Common myeloid progenitor, CD34-positive (primary cell): ENCODE data around the gene TBCD.

Source experiments
- CTCF ChIA-PET: fragments of 350-600 bp; sonication (Branson Sonifier 250); formaldehyde crosslinking; loops from one replicate; lab custom pipeline; 2021; ENCODE audit warnings: antibody characterized with exemption; lab: Charles Lee
- POLR2A ChIA-PET: fragments of 350-600 bp; sonication (Branson Sonifier 250); formaldehyde crosslinking; loops from one replicate; lab custom pipeline; 2021; ENCODE audit warnings: antibody characterized with exemption; lab: Charles Lee
- DNase-seq, 3 donors: peaks; one replicate each; pipeline versions ENCODE4 v3.0.0 to v3.0.0-alpha.2; 2013
- H3K27ac ChIP-seq, 2 experiments: 1 replicate in 1 of 2; 2 replicates in 1 of 2; pipeline ENCODE4 v1.7.0; 2013; ENCODE audit warnings: inconsistent platforms in 2 of 2, low read length in 2 of 2, mild to moderate bottlenecking in 2 of 2, low read depth in 1 of 2, moderate library complexity in 1 of 2; ENCODE audit not compliant: severe bottlenecking in 2 of 2, insufficient read depth in 1 of 2, poor library complexity in 1 of 2
- H3K27me3 ChIP-seq, 5 experiments: replicated peaks in 2 of 5; 1 replicate in 3 of 5; 2 replicates in 2 of 5; pipeline versions ENCODE4 v1.6.1 to v1.7.0; 2013; ENCODE audit warnings: low read length in 4 of 5, mild to moderate bottlenecking in 2 of 5, moderate library complexity in 2 of 5, inconsistent platforms in 1 of 5; ENCODE audit not compliant: insufficient read depth in 5 of 5, control insufficient read depth in 4 of 5
- H3K36me3 ChIP-seq, 4 experiments: 1 replicate in 2 of 4; 2 replicates in 2 of 4; pipeline versions ENCODE4 v1.6.1 to v1.7.0; 2013; ENCODE audit warnings: low read length in 3 of 4, control low read depth in 1 of 4, mild to moderate bottlenecking in 1 of 4; ENCODE audit not compliant: control insufficient read depth in 4 of 4, insufficient read depth in 4 of 4
- H3K4me1 ChIP-seq, 4 experiments: 1 replicate in 3 of 4; 2 replicates in 1 of 4; pipeline versions ENCODE4 v1.6.1 to v1.7.1; 2013; ENCODE audit warnings: low read length in 3 of 4, mild to moderate bottlenecking in 3 of 4, control low read depth in 1 of 4, inconsistent platforms in 1 of 4, moderate library complexity in 1 of 4; ENCODE audit not compliant: control insufficient read depth in 4 of 4, insufficient read depth in 4 of 4; ENCODE audit errors: control extremely low read depth in 1 of 4
- H3K4me3 ChIP-seq, 7 experiments: 1 replicate in 4 of 7; 2 replicates in 3 of 7; pipeline versions ENCODE4 v1.5.1 to v1.7.0; 2013; ENCODE audit warnings: mild to moderate bottlenecking in 7 of 7, low read length in 6 of 7, moderate library complexity in 6 of 7, inconsistent platforms in 2 of 7, low read depth in 2 of 7, control low read depth in 1 of 7; ENCODE audit not compliant: insufficient read depth in 4 of 7, control insufficient read depth in 1 of 7; ENCODE audit errors: extremely low read depth in 1 of 7
- H3K9me3 ChIP-seq, 5 experiments: 1 replicate in 4 of 5; 2 replicates in 1 of 5; pipeline versions ENCODE4 v1.6.1 to v1.7.1; 2013; ENCODE audit warnings: low read length in 4 of 5, mild to moderate bottlenecking in 2 of 5, inconsistent platforms in 1 of 5, low read depth in 1 of 5, moderate library complexity in 1 of 5; ENCODE audit not compliant: control insufficient read depth in 4 of 5, insufficient read depth in 2 of 5; ENCODE audit errors: control extremely low read depth in 1 of 5
- WGBS: methylation state at CpG from one replicate; pipeline ENCODE4 v1.1.5; 2013; ENCODE audit not compliant: insufficient coverage; 5-methylcytosine and 5-hydroxymethylcytosine counted together

Gene TBCD

DNA sequence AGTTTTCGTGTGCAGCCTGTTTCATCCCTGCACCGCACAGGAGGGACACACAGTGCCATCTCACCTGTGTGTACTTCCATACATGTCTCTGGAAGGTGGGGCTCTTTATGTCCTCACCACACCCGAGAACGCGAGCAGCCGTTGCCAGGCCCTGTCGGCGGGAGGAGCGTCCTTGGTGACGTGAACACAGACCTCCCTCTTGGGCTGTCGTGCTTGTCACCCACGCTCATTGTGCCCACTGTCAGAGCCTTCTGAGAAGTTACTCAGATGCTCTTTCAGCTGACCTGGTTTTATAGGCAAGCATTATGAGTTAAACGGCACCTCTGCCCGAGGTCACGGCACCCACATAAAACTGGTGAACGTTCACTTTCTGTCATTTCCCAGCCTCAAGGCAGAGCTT, 47.7 kb downstream of the TBCD start:
- H3K27ac ChIP-seq, result no peak overlapping the region

DNA sequence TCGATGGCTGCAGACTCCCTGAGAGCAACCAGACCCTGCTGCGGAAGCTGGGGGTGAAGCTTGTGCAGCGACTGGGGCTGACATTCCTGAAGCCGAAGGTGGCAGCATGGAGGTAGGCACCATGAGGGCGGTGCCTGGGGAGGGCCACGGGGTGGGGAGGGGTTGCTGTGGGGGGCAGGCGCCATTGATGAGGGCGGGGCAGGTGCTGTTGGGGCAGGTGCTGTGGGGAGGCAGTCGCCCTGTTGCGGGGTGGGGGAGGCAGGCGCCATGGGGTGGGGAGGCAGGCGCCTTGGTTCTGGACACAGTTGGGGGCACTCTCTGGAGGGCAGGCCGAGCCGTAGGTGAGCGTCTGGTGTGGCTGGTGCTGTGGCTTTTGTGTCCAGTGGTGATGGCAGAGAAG, 49.0 kb downstream of the TBCD start:
- H3K36me3 ChIP-seq, result peaks cover 2 to 30% (median 12%) of the 10 kb centered on the region in 4 experiments

More for the DNA sequence above, 47.7 kb downstream of the TBCD start:
- no peak overlapping the region for H3K4me3 ChIP-seq
- no peaks in the 10 kb centered on the region for H3K4me1 ChIP-seq
- ChIA-PET CTCF (interaction anchor here (1.7 kb wide), 1 partner anchor 18 kb away, joined by 4 read pairs; no protein-coding TSS in a partner anchor), POLR2A (no interaction called here)
- H3K36me3 ChIP-seq, result peaks cover 2 to 28% (median 13%) of the 10 kb centered on the region in 4 experiments
- 98% methylated on average over 16 of the region's 16 CpGs for WGBS
- no peak for DNase-seq
- H3K9me3 ChIP-seq, result no peaks in the 10 kb centered on the region
- no peaks in the 10 kb centered on the region for H3K27me3 ChIP-seq

DNA sequence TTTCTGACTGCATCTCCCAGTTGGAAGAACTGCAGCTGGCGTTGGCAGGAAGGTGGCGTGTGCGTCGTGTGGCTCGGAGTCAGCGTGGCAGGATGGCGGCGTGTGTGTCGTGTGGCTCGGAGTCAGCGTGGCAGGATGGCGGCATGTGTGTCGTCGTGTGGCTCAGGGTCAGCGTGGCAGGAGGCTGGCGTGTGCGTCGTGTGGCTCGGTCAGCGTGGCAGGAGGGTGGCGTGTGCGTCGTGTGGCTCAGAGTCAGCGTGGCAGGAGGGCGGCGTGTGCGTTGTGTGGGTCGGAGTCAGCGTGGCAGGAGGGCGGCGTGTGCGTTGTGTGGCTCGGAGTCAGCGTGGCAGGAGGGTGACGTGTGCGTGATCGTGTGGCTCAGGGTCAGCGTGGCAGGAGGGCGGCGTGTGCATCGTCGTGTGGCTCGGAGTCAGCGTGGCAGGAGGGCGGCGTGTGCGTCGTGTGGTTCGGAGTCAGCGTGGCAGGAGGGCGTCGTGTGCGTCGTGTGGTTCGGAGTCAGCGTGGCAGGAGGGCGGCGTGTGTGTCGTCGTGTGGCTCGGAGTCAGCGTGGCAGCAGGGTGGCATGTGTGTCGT, 49.6 kb downstream of the TBCD start:
- Histone ChIP-seq H3K4me3 (no peak overlapping the region), H3K9me3 (no peaks in the 10 kb centered on the region), H3K27me3 (no peaks in the 10 kb centered on the region), H3K4me1 (no peaks in the 10 kb centered on the region), H3K36me3 (peaks cover 2 to 33% (median 15%) of the 10 kb centered on the region in 4 experiments), H3K27ac (no peak overlapping the region)
- no peak for DNase-seq
- CTCF ChIA-PET, result interaction anchor here (1.1 kb wide), 1 partner anchor 7 kb away, joined by 4 read pairs; no protein-coding TSS in a partner anchor
- POLR2A ChIA-PET, result no interaction called here
- 96% methylated on average over 63 of the region's 63 CpGs for WGBS

More for the DNA sequence above, 49.0 kb downstream of the TBCD start:
- Histone ChIP-seq H3K4me3 (no peak overlapping the region), H3K27me3 (no peaks in the 10 kb centered on the region), H3K4me1 (no peaks in the 10 kb centered on the region), H3K9me3 (no peaks in the 10 kb centered on the region), H3K27ac (no peak overlapping the region)
- no peak for DNase-seq
- ChIA-PET CTCF (no interaction called here), POLR2A (no interaction called here)
- 92% methylated on average over 10 of the region's 15 CpGs for WGBS

DNA sequence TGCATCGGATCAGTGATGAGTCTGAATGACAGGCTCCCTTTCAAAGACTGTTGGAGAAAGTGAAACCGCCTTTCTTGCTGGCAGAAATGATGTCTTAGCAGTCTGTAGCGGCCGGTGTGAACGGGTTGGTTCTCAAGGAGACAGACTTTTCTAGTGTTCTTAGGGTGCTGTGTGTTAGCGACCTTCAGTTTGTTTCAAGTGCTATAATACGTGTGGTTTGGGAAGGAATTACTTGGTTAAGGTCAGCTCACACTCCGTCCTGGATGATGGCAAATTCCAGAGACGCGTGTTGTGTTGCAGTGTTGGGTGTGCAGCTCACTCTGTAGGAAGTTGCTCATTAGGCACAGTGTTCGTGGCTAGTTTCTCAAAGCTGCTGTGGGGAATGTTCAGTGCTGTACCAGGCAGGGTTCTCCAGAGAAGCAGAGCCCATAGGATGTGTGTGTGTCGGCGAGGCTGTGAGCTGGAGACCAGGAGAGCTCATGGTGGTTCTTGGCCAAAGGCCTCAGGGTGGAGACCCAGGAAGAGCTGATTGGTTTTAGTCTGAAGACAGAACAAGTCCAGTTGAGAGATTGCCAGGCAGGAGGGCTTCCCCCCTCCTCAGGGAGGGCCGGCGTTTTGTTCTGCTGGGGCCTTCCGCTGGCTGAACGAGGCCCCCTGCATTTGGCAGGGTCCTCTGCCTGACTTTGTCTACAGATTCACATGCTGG, 50.4 kb downstream of the TBCD start:
- Histone ChIP-seq H3K9me3 (no peaks in the 10 kb centered on the region), H3K4me3 (no peak overlapping the region), H3K27me3 (no peaks in the 10 kb centered on the region), H3K4me1 (no peaks in the 10 kb centered on the region), H3K36me3 (peaks cover 2 to 38% (median 18%) of the 10 kb centered on the region in 4 experiments), H3K27ac (no peak overlapping the region)
- CTCF ChIA-PET, result interaction anchor here (1.1 kb wide), 1 partner anchor 8 kb away, joined by 4 read pairs; no protein-coding TSS in a partner anchor
- POLR2A ChIA-PET, result no interaction called here
- 96% methylated on average over 12 of the region's 17 CpGs for WGBS
- DNase-seq, result no peak

DNA sequence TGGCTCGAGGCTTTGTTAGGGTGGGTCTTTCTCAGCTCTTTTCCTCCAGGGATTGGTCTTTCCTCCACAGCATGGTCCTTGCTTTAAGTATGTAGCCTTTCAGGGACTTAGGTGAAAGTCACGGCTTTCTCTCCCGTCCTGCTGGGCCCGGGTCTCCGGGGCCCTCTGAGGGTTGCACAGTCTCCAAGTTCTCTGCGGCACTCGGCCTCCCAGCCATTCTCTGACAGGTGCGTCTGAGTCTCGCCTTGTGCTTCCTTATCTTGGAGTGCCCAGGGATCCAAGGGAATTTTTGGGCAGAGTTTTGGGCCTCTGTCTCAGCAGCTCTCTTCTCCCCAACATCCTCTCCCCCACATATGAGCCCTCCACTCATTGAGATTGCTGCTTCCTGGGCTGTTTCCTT, 51.3 kb downstream of the TBCD start:
- H3K4me1 ChIP-seq, result no peaks in the 10 kb centered on the region
- no peak overlapping the region for H3K27ac ChIP-seq
- peaks cover 2 to 46% (median 22%) of the 10 kb centered on the region in 4 experiments for H3K36me3 ChIP-seq
- DNase-seq, result no peak
- no peak overlapping the region for H3K4me3 ChIP-seq
- WGBS, result 90% methylated on average over 9 of the region's 9 CpGs
- no peaks in the 10 kb centered on the region for H3K27me3 ChIP-seq
- ChIA-PET CTCF (no interaction called here), POLR2A (no interaction called here)
- no peaks in the 10 kb centered on the region for H3K9me3 ChIP-seq

DNA sequence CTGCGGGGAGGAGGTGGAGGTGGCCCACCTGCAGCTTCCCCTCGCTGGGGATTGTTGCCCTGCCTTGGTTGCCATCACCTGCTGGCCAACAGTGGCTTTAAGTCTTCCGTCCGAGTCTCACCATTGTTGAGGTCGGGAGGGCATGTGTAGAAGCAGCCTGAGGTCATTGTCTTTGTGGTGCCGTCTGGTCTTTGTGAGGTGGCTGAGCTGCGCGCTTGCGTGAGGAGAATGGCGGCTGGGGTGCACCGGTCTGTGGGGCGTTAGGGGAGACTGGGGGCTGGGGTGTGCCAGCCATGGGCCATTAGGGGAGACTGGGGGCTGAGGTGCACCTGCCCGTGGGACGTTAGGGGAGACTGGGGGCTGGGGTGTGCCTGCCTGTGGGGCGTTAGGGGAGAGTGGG, 51.7 kb downstream of the TBCD start:
- POLR2A ChIA-PET, result no interaction called here
- Histone ChIP-seq H3K27ac (no peak overlapping the region), H3K9me3 (no peaks in the 10 kb centered on the region), H3K27me3 (no peaks in the 10 kb centered on the region), H3K4me1 (no peaks in the 10 kb centered on the region), H3K36me3 (peaks cover 2 to 44% (median 22%) of the 10 kb centered on the region in 4 experiments), H3K4me3 (no peak overlapping the region)
- 100% methylated on average over 12 of the region's 15 CpGs for WGBS
- DNase-seq, result no peak
- CTCF ChIA-PET, result no interaction called here
